ENCODE results near the gene RNF167.

- TF ChIP-seq CTCF (optimal IDR thresholded peaks at IDR 0.05 in 1 of 3, IDR thresholded peaks at IDR 0.05 in 1 of 3, conservative IDR thresholded peaks at IDR 0.05 in 1 of 3; ENCODE audit: extremely low read depth in 1 of 3, insufficient read depth in 2 of 3, low read length in 3 of 3), result no peak
- no peak for TF ChIP-seq EZH2 (IDR thresholded peaks at IDR 0.05; ENCODE audit: low read length)
Observed at GRCh38 chr17:4947411-4948165, 7.5 kb downstream of the RNF167 start.

Data from keratinocyte (primary cell).